Liver (tissue), 9 donors: ENCODE data around the gene CARMIL1. TPM values are rescaled to one million over a fixed set of nuclear protein-coding genes. Genes with fewer than 3 reads are reported as not detected.

Experiments
- DNase-seq: peaks from one replicate; pipeline ENCODE4 v3.0.0-alpha.2; 2017; ENCODE audit warnings: low spot score
- H3K27ac ChIP-seq, 2 donors: one replicate each; pipeline ENCODE4 v1.7.0; 2013; ENCODE audit warnings: inconsistent platforms in 2 of 2, low read length in 2 of 2, control low read depth in 1 of 2, low read depth in 1 of 2, mild to moderate bottlenecking in 1 of 2
- H3K27me3 ChIP-seq, 4 donors: one replicate each; pipeline versions ENCODE4 v1.6.1 to v1.7.0; 2013; ENCODE audit warnings: low read length in 3 of 4, inconsistent platforms in 1 of 4, mild to moderate bottlenecking in 1 of 4, moderate library complexity in 1 of 4; ENCODE audit not compliant: control insufficient read depth in 4 of 4, insufficient read depth in 4 of 4
- H3K36me3 ChIP-seq, 4 donors: one replicate each; pipeline versions ENCODE4 v1.6.1 to v1.7.0; 2013; ENCODE audit warnings: low read length in 3 of 4, mild to moderate bottlenecking in 3 of 4, low read depth in 1 of 4, moderate library complexity in 1 of 4; ENCODE audit not compliant: control insufficient read depth in 4 of 4, insufficient read depth in 3 of 4
- H3K4me1 ChIP-seq, 4 donors: one replicate each; pipeline versions ENCODE4 v1.6.1 to v1.7.0; 2013; ENCODE audit warnings: low read length in 3 of 4, mild to moderate bottlenecking in 3 of 4, moderate library complexity in 1 of 4; ENCODE audit not compliant: control insufficient read depth in 4 of 4, insufficient read depth in 4 of 4
- H3K4me3 ChIP-seq, 3 donors: one replicate each; pipeline versions ENCODE4 v1.6.1 to v1.7.0; 2013; ENCODE audit warnings: low read length in 3 of 3, control low read depth in 1 of 3, low read depth in 1 of 3, mild to moderate bottlenecking in 1 of 3
- H3K9ac ChIP-seq, 2 donors: one replicate each; pipeline ENCODE4 v1.7.0; 2013; ENCODE audit warnings: low read length in 2 of 2, mild to moderate bottlenecking in 2 of 2, moderate library complexity in 2 of 2, control low read depth in 1 of 2, low read depth in 1 of 2
- H3K9me3 ChIP-seq, 4 donors: one replicate each; pipeline versions ENCODE4 v1.6.1 to v1.7.0; 2013; ENCODE audit warnings: low read length in 3 of 4; ENCODE audit not compliant: control insufficient read depth in 4 of 4
- EGR1 ChIP-seq, 2 donors: IDR thresholded peaks; 2 replicates each; pipeline ENCODE4 v1.6.1; 2016 to 2018; ENCODE audit warnings: antibody characterized with exemption in 2 of 2, low read depth in 2 of 2
- FOXA1 ChIP-seq: IDR thresholded peaks from 2 replicates; pipeline ENCODE4 v1.6.1; 2016; ENCODE audit warnings: antibody characterized with exemption
- FOXA2 ChIP-seq: IDR thresholded peaks from 2 replicates; pipeline ENCODE4 v1.6.1; 2016; ENCODE audit warnings: antibody characterized with exemption
- GABPA ChIP-seq, 2 donors: IDR thresholded peaks in 1 of 2; conservative IDR thresholded peaks in 1 of 2; 2 replicates each; pipeline ENCODE4 v1.6.1; 2016; ENCODE audit warnings: antibody characterized with exemption in 2 of 2, mild to moderate bottlenecking in 1 of 2, moderate library complexity in 1 of 2
- HNF4A ChIP-seq, 2 donors: conservative IDR thresholded peaks; 2 replicates each; pipeline ENCODE4 v1.6.1; 2016; ENCODE audit warnings: antibody characterized with exemption in 2 of 2, mild to moderate bottlenecking in 2 of 2
- HNF4G ChIP-seq: IDR thresholded peaks from 2 replicates; pipeline ENCODE4 v1.6.1; 2016; ENCODE audit warnings: antibody characterized with exemption
- JUND ChIP-seq, 2 donors: IDR thresholded peaks; 2 replicates each; pipeline ENCODE4 v1.6.1; 2016; ENCODE audit warnings: antibody characterized with exemption in 2 of 2
- MAX ChIP-seq: IDR thresholded peaks from 2 replicates; pipeline ENCODE4 v1.6.1; 2016; ENCODE audit warnings: antibody characterized with exemption
- NR2F2 ChIP-seq: IDR thresholded peaks from 2 replicates; pipeline ENCODE4 v1.6.1; 2016; ENCODE audit warnings: antibody characterized with exemption
- RAD21 ChIP-seq, 2 donors: IDR thresholded peaks; 2 replicates each; pipeline ENCODE4 v1.6.1; 2016; ENCODE audit warnings: antibody characterized with exemption in 2 of 2, mild to moderate bottlenecking in 2 of 2
- REST ChIP-seq: IDR thresholded peaks from 2 replicates; pipeline ENCODE4 v1.6.1; 2016; ENCODE audit warnings: antibody characterized with exemption, mild to moderate bottlenecking
- RXRA ChIP-seq, 2 donors: IDR thresholded peaks; 2 replicates each; pipeline ENCODE4 v1.6.1; 2017 to 2018; ENCODE audit warnings: antibody characterized with exemption in 2 of 2, mild to moderate bottlenecking in 1 of 2
- SP1 ChIP-seq: IDR thresholded peaks from 2 replicates; pipeline ENCODE4 v1.6.1; 2018; ENCODE audit warnings: antibody characterized with exemption, mild to moderate bottlenecking
- TAF1 ChIP-seq: conservative IDR thresholded peaks from 2 replicates; pipeline ENCODE4 v1.6.1; 2016; ENCODE audit warnings: antibody characterized with exemption, mild to moderate bottlenecking
- YY1 ChIP-seq: IDR thresholded peaks from 2 replicates; pipeline ENCODE4 v1.6.1; 2016; ENCODE audit warnings: antibody characterized with exemption, mild to moderate bottlenecking
- WGBS: extraction: QIAGEN DNeasy Blood & Tissue Kit; methylation state at CpG from one replicate; pipeline ENCODE4 v1.1.7; 2013; 5-methylcytosine and 5-hydroxymethylcytosine counted together
- polyA plus RNA-seq, 2 donors: library from polyadenylated mRNA; stranded (reverse) in 1 of 2; unstranded in 1 of 2; fragments of 200-250 nt in 1 of 2; fragments of >200 nt in 1 of 2; fragmentation: Nextera tagmentation in 1 of 2; extraction: Ambion mirVana in 1 of 2; gene quantifications; one replicate each; pipeline versions ENCODE4 v1.2.1 to v1.2.3, GENCODE V29; 2013 to 2015
- total RNA-seq, 2 donors: library from RNA; depleted of rRNA; stranded (reverse); fragments of >200 nt; gene quantifications; one replicate each; pipeline ENCODE4 v1.2.3, GENCODE V29; 2014
- TF ChIP-seq, protein P1 (sequence below): IDR thresholded peaks from 2 replicates; pipeline ENCODE4 v1.6.1; 2016; ENCODE audit warnings: antibody characterized with exemption
- TF ChIP-seq, protein P2 (sequence below): fragments of 150-350 bp; IDR thresholded peaks from 2 replicates; pipeline ENCODE4 v1.5.1; 2017; ENCODE audit warnings: improper control_type of control experiment, low read depth, low read length; ENCODE audit not compliant: missing input control
- TF ChIP-seq, protein P3 (sequence below): IDR thresholded peaks from 2 replicates; pipeline ENCODE4 v1.6.1; 2016; ENCODE audit warnings: antibody characterized with exemption
- donor health status: healthy.
- donor health status: healthy.
- donor health status: healthy.
- donor health status: healthy.
- donor health status: healthy.

CARMIL1 gene
- total and polyA plus RNA-seq, 4 donors: 1.4 to 9.5 (median 3.5) TPM

GRCh38 chr6:25606151-25606550, 327.0 kb downstream of the CARMIL1 start:
- Histone ChIP-seq H3K9me3 (no peaks in the 10 kb centered on the region), H3K4me1 (no peaks in the 10 kb centered on the region), H3K27ac (no peak overlapping the region), H3K9ac (no peak overlapping the region), H3K4me3 (no peak overlapping the region), H3K36me3 (no peaks in the 10 kb centered on the region), H3K27me3 (no peaks in the 10 kb centered on the region)
- WGBS: 96% methylated on average over 11 of the region's 11 CpGs
- TF ChIP-seq FOXA2: no peak
- TF ChIP-seq SP1: no peak
- TF ChIP-seq MAX: no peak
- no peak for TF ChIP-seq JUND (IDR thresholded peaks at IDR 0.05)
- TF ChIP-seq HNF4G: no peak
- TF ChIP-seq, protein P1, sequence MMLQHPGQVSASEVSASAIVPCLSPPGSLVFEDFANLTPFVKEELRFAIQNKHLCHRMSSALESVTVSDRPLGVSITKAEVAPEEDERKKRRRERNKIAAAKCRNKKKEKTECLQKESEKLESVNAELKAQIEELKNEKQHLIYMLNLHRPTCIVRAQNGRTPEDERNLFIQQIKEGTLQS: no peak
- no peak for TF ChIP-seq EGR1 (IDR thresholded peaks at IDR 0.05; ENCODE audit: low read depth in 2 of 2)
- TF ChIP-seq, protein P2, sequence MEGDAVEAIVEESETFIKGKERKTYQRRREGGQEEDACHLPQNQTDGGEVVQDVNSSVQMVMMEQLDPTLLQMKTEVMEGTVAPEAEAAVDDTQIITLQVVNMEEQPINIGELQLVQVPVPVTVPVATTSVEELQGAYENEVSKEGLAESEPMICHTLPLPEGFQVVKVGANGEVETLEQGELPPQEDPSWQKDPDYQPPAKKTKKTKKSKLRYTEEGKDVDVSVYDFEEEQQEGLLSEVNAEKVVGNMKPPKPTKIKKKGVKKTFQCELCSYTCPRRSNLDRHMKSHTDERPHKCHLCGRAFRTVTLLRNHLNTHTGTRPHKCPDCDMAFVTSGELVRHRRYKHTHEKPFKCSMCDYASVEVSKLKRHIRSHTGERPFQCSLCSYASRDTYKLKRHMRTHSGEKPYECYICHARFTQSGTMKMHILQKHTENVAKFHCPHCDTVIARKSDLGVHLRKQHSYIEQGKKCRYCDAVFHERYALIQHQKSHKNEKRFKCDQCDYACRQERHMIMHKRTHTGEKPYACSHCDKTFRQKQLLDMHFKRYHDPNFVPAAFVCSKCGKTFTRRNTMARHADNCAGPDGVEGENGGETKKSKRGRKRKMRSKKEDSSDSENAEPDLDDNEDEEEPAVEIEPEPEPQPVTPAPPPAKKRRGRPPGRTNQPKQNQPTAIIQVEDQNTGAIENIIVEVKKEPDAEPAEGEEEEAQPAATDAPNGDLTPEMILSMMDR: no peak
- TF ChIP-seq FOXA1: no peak
- TF ChIP-seq HNF4A (conservative IDR thresholded peaks at IDR 0.05): no peak
- TF ChIP-seq RAD21 (IDR thresholded peaks at IDR 0.05): no peak
- no peak for TF ChIP-seq TAF1
- TF ChIP-seq RXRA (IDR thresholded peaks at IDR 0.05): no peak
- TF ChIP-seq NR2F2: no peak
- DNase-seq: no peak

DNA sequence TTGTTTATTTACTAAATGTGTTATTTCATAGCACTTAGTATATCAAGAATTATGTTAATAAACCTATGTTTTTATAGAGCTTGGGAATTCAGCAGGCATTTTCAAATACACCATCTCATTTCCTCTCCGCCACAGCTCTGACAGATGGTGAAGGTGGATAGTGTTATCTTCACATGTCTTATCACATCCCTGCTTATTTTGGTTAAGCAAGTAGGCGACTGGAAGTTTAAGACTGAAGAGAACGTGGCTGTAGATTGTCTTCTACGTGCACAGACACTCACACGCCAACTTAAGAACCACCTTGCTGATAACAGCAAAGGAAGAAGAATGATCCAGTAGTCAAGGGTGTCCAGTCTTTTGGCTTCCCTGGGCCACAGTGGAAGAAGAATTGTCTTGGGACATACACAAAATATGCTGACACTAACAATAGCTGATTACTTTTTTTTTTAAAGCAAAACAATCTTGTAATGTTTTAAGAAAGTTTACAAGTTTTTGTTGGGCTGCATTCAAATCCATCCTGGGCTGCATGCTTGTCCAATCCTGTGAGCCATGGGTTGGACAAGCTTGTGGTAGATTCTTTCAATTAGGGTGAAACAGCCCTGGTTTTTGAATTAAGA, 329.5 kb downstream of the CARMIL1 start:
- TF ChIP-seq EGR1 (IDR thresholded peaks at IDR 0.05; ENCODE audit: low read depth in 2 of 2) (no peak), FOXA2 (no peak), FOXA1 (no peak), MAX (no peak), HNF4G (no peak), JUND (IDR thresholded peaks at IDR 0.05) (no peak), REST (no peak), TAF1 (no peak), YY1 (no peak), RAD21 (IDR thresholded peaks at IDR 0.05) (no peak), HNF4A (conservative IDR thresholded peaks at IDR 0.05) (no peak), RXRA (IDR thresholded peaks at IDR 0.05) (no peak), SP1 (no peak), GABPA (IDR thresholded peaks at IDR 0.05 in 1 of 2, conservative IDR thresholded peaks at IDR 0.05 in 1 of 2) (no peak), NR2F2 (no peak)
- TF ChIP-seq, protein P2: no peak
- TF ChIP-seq, protein P3, sequence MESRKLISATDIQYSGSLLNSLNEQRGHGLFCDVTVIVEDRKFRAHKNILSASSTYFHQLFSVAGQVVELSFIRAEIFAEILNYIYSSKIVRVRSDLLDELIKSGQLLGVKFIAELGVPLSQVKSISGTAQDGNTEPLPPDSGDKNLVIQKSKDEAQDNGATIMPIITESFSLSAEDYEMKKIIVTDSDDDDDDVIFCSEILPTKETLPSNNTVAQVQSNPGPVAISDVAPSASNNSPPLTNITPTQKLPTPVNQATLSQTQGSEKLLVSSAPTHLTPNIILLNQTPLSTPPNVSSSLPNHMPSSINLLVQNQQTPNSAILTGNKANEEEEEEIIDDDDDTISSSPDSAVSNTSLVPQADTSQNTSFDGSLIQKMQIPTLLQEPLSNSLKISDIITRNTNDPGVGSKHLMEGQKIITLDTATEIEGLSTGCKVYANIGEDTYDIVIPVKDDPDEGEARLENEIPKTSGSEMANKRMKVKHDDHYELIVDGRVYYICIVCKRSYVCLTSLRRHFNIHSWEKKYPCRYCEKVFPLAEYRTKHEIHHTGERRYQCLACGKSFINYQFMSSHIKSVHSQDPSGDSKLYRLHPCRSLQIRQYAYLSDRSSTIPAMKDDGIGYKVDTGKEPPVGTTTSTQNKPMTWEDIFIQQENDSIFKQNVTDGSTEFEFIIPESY: no peak
- TF ChIP-seq, protein P1: no peak
- Histone ChIP-seq H3K36me3 (no peaks in the 10 kb centered on the region), H3K27ac (no peak overlapping the region), H3K9ac (no peak overlapping the region), H3K27me3 (no peaks in the 10 kb centered on the region), H3K9me3 (no peaks in the 10 kb centered on the region), H3K4me3 (no peak overlapping the region), H3K4me1 (no peaks in the 10 kb centered on the region)
- WGBS: 93% methylated on average over 5 of the region's 5 CpGs
- no peak for DNase-seq
